ENCODE results near the gene TACC3. TPM values are rescaled to one million over a fixed set of nuclear protein-coding genes. Genes with fewer than 3 reads are reported as not detected.

TACC3 gene
- total RNA-seq, 1 experiment from 2014 or later, result 32.0 TPM

DNA sequence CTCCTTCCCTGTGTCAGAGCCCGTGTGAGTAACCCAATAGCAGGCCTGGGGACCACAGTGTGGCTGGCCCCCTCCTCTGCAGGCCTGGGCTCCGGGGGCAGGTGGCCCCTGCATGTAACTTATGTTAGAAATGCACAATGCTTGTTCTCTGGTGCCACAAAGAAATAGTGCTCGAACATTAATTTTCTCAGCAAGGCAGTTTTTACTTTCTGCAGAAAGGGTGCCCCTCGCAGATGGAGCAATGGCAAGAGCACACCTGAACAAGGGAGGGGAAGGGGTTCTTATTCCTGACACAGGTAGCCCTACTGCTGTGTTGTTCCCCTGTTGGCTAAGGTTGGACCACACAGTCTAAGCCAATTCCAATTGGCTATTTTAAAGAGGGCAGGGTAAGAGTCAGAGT lies 17.1 kb downstream of the TACC3 start:
- H4K20me1 ChIP-seq (ENCODE audit: low read length), result no peaks in the 10 kb centered on the region
- intact Hi-C loops (cut with micrococcal nuclease), result no loop called here
- ChIA-PET CTCF (no interaction called here), POLR2A (ENCODE audit: unreplicated experiment) (no interaction called here)
- H3K9ac ChIP-seq (ENCODE audit: low read length), result no peak overlapping the region
- H3K4me2 ChIP-seq (ENCODE audit: low read length), result no peak overlapping the region
- H3K4me3 ChIP-seq (ENCODE audit: low read length), result no peak overlapping the region
- H3F3A ChIP-seq (ENCODE audit: low read length, unreplicated experiment), result no peaks in the 10 kb centered on the region
- no peaks in the 10 kb centered on the region for H3K9me3 ChIP-seq (ENCODE audit: low read length)
- H2AFZ ChIP-seq (ENCODE audit: low read length), result no peak overlapping the region
- no TSS peak for BruUV-seq (replicated peaks)
- no peak for DNase-seq
- no peak for ATAC-seq
- H3K27me3 ChIP-seq (ENCODE audit: low read length), result no peaks in the 10 kb centered on the region
- H3K9me2 ChIP-seq (replicated peaks; ENCODE audit: low read length), result no peaks in the 10 kb centered on the region
- TF ChIP-seq, protein P1, sequence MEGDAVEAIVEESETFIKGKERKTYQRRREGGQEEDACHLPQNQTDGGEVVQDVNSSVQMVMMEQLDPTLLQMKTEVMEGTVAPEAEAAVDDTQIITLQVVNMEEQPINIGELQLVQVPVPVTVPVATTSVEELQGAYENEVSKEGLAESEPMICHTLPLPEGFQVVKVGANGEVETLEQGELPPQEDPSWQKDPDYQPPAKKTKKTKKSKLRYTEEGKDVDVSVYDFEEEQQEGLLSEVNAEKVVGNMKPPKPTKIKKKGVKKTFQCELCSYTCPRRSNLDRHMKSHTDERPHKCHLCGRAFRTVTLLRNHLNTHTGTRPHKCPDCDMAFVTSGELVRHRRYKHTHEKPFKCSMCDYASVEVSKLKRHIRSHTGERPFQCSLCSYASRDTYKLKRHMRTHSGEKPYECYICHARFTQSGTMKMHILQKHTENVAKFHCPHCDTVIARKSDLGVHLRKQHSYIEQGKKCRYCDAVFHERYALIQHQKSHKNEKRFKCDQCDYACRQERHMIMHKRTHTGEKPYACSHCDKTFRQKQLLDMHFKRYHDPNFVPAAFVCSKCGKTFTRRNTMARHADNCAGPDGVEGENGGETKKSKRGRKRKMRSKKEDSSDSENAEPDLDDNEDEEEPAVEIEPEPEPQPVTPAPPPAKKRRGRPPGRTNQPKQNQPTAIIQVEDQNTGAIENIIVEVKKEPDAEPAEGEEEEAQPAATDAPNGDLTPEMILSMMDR (conservative IDR thresholded peaks at IDR 0.05; ENCODE audit: low read depth, low read length), result no peak
- TF ChIP-seq EZH2 (IDR thresholded peaks at IDR 0.05; ENCODE audit: low read length, unreplicated experiment) (no peak), EZH2phosphoT487 (IDR thresholded peaks at IDR 0.05; ENCODE audit: borderline replicate concordance, low read length) (no peak)
- peaks cover under 1% of the 10 kb centered on the region; the same call in 1 of the 2 replicates for H3K79me2 ChIP-seq (ENCODE audit: low read length)
- no peak overlapping the region for H3K27ac ChIP-seq (ENCODE audit: low read length)
- peaks cover 55% of the 10 kb centered on the region for H3K36me3 ChIP-seq (ENCODE audit: low read depth, low read length)
- H3K4me1 ChIP-seq (ENCODE audit: insufficient read depth, low read length), result no peaks in the 10 kb centered on the region

DNA sequence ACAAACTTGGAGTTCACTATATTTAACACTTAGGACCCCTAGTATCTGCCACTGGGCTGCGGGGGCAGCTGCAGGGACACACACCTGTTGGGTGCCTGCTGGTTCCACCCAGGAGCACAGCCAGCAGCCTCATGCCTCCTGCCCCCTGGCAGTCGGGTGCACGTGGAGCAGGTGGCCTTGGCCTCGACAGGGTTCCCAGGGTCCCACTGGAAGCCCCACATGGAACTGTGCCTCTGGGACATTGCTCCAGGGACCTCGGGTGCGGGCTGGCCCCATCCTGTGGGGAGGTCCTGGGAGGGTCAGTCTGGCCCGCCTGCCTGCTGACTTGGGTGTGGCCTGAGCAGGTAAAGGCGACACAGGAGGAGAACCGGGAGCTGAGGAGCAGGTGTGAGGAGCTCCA lies 18.0 kb downstream of the TACC3 start:
- no peaks in the 10 kb centered on the region for H3K4me1 ChIP-seq (ENCODE audit: insufficient read depth, low read length)
- ChIA-PET CTCF (no interaction called here), POLR2A (ENCODE audit: unreplicated experiment) (no interaction called here)
- no peaks in the 10 kb centered on the region for H3K79me2 ChIP-seq (ENCODE audit: low read length)
- no peak overlapping the region for H2AFZ ChIP-seq (ENCODE audit: low read length)
- no peaks in the 10 kb centered on the region for H3K9me3 ChIP-seq (ENCODE audit: low read length)
- ATAC-seq (no peak), DNase-seq (no peak)
- no peak overlapping the region for H3K27ac ChIP-seq (ENCODE audit: low read length)
- no peaks in the 10 kb centered on the region for H3K27me3 ChIP-seq (ENCODE audit: low read length)
- peaks cover 47% of the 10 kb centered on the region for H3K36me3 ChIP-seq (ENCODE audit: low read depth, low read length)
- BruUV-seq (replicated peaks), result no TSS peak
- no peak overlapping the region for H3K4me2 ChIP-seq (ENCODE audit: low read length)
- TF ChIP-seq EZH2phosphoT487 (IDR thresholded peaks at IDR 0.05; ENCODE audit: borderline replicate concordance, low read length) (no peak), EZH2 (IDR thresholded peaks at IDR 0.05; ENCODE audit: low read length, unreplicated experiment) (no peak)
- TF ChIP-seq, protein P1 (conservative IDR thresholded peaks at IDR 0.05; ENCODE audit: low read depth, low read length), result no peak
- H3K4me3 ChIP-seq (ENCODE audit: low read length), result no peak overlapping the region
- no peak overlapping the region for H3K9ac ChIP-seq (ENCODE audit: low read length)
- intact Hi-C loops (cut with micrococcal nuclease), result no loop called here
- no peaks in the 10 kb centered on the region for H3F3A ChIP-seq (ENCODE audit: low read length, unreplicated experiment)
- no peaks in the 10 kb centered on the region for H4K20me1 ChIP-seq (ENCODE audit: low read length)
- no peaks in the 10 kb centered on the region for H3K9me2 ChIP-seq (replicated peaks; ENCODE audit: low read length)

DNA sequence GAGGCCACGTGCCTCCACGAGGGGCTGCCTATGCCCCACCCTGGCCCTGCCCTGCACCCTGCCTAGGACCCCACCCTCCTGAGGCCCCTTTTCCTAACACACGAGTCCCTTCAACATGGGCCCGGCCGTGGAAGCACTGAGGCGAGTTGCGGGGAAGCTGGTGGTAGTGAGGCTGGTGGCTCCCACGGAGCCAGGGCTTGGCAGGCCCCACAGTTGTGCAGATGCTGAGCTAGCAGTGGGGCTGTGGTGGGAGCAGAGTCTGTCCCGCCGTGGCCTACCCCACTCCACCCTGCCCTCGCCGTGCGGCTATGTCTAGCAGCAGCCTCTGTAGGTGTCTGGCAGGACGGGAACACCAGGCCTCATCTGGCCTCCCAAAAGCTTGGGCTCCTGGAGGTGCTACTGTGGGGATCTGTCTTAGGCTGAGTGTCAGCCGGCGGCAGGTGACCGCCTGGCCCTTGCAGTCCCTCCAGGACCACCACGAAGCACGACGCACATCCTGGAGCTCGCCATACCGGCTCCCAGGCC lies 18.8 kb downstream of the TACC3 start:
- DNase-seq, result no peak
- no peaks in the 10 kb centered on the region for H3F3A ChIP-seq (ENCODE audit: low read length, unreplicated experiment)
- H3K4me3 ChIP-seq (ENCODE audit: low read length), result no peak overlapping the region
- no peaks in the 10 kb centered on the region for H3K9me2 ChIP-seq (replicated peaks; ENCODE audit: low read length)
- POLR2A ChIA-PET (ENCODE audit: unreplicated experiment), result no interaction called here
- no peaks in the 10 kb centered on the region for H3K9me3 ChIP-seq (ENCODE audit: low read length)
- H3K9ac ChIP-seq (ENCODE audit: low read length), result no peak overlapping the region
- no TSS peak for BruUV-seq (replicated peaks)
- peaks cover 40% of the 10 kb centered on the region for H3K36me3 ChIP-seq (ENCODE audit: low read depth, low read length)
- no peak overlapping the region for H3K4me2 ChIP-seq (ENCODE audit: low read length)
- no peak overlapping the region for H2AFZ ChIP-seq (ENCODE audit: low read length)
- H3K4me1 ChIP-seq (ENCODE audit: insufficient read depth, low read length), result no peaks in the 10 kb centered on the region
- H3K79me2 ChIP-seq (ENCODE audit: low read length), result no peaks in the 10 kb centered on the region
- H3K27me3 ChIP-seq (ENCODE audit: low read length), result no peaks in the 10 kb centered on the region
- H3K27ac ChIP-seq (ENCODE audit: low read length), result no peak overlapping the region
- H4K20me1 ChIP-seq (ENCODE audit: low read length), result no peaks in the 10 kb centered on the region
- intact Hi-C loops (cut with micrococcal nuclease), result no loop called here
- CTCF ChIA-PET, result no interaction called here
- TF ChIP-seq EZH2 (IDR thresholded peaks at IDR 0.05; ENCODE audit: low read length, unreplicated experiment) (no peak), EZH2phosphoT487 (IDR thresholded peaks at IDR 0.05; ENCODE audit: borderline replicate concordance, low read length) (no peak)
- TF ChIP-seq, protein P1 (conservative IDR thresholded peaks at IDR 0.05; ENCODE audit: low read depth, low read length), result no peak
- no peak for ATAC-seq

All from PC-3 (cell line).